Body of pancreas (tissue), 4 donors: Measurements from ENCODE around the gene ZWINT.

Experiments
- POLR2A ChIP-seq, 3 donors: fragments of 450-650 bp; IDR thresholded peaks; one replicate each; pipeline ENCODE4 v1.6.1; 2016; ENCODE audit warnings: antibody characterized with exemption in 3 of 3, mild to moderate bottlenecking in 2 of 3
- TF ChIP-seq, protein P1 (sequence below), 7 experiments: fragments of 450-650 bp in 4 of 7; fragments of 200-600 bp in 3 of 7; sonication (generic) in 3 of 7; IDR thresholded peaks; one replicate each; pipeline ENCODE4 v1.5.1; 2016 to 2019; ENCODE audit warnings: antibody characterized with exemption in 7 of 7

DNA sequence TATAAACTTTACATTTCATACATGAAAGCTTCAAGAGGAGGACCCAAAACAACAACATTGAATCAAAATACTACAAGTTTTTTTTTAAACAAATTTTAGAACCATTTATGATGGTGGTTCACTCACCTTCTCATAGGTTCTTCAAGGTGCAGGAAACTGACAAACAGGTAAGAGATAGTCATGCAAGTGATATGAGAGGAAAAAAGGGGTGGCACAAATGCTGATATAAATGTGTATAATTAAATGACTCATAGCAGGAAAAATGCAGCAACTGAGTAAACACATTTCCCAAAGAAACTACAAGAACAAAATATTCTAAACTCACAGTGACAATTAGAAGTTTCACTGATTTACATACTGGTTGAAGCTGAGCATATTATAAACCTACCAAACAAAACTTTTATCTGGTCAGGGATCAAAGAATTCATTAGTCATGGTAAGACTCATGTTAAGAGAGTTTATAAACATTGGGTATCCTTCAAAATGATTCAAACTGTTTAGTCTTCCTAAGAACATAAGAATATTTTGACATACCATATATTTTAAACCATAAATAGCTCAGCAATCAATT is 14.1 kb downstream of the ZWINT start:
- no peak for TF ChIP-seq POLR2A (IDR thresholded peaks at IDR 0.05)
- TF ChIP-seq, protein P1, sequence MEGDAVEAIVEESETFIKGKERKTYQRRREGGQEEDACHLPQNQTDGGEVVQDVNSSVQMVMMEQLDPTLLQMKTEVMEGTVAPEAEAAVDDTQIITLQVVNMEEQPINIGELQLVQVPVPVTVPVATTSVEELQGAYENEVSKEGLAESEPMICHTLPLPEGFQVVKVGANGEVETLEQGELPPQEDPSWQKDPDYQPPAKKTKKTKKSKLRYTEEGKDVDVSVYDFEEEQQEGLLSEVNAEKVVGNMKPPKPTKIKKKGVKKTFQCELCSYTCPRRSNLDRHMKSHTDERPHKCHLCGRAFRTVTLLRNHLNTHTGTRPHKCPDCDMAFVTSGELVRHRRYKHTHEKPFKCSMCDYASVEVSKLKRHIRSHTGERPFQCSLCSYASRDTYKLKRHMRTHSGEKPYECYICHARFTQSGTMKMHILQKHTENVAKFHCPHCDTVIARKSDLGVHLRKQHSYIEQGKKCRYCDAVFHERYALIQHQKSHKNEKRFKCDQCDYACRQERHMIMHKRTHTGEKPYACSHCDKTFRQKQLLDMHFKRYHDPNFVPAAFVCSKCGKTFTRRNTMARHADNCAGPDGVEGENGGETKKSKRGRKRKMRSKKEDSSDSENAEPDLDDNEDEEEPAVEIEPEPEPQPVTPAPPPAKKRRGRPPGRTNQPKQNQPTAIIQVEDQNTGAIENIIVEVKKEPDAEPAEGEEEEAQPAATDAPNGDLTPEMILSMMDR (IDR thresholded peaks at IDR 0.05) = no peak
